GM21515 (cell line): ENCODE data around the gene ZNF839.

Source experiments
- ATAC-seq: cut with Tn5 transposase; IDR thresholded peaks from one replicate; pipeline ENCODE4 v1.9.1; 2021; ENCODE audit not compliant: unreplicated experiment

Gene ZNF839

DNA sequence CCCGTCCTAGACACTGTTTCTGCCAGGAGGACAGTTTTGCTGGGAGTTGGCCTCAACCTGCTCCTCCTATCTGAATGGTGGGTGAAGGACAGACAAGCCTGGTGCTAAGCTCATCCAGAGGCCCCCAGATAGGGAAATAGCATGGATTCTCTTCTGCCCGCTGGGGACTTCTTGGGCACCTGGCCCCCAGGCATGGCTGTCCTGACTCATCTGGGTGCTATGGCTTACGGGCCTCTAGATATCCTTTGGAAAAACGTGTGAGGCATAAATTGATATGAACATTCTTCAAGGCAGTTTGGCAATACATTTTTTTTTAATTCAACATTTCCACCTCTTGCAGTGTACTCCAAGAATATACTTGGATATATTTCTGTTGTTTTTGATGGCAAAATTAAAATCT, 51.8 kb downstream of the ZNF839 start:
- ATAC-seq, result no peak

- ATAC-seq, result no peak
Observed at GRCh38 chr14:102373110-102373509, 53.6 kb downstream of the ZNF839 start.

- no peak for ATAC-seq
Observed at GRCh38 chr14:102374264-102374663, 54.7 kb downstream of the ZNF839 start.

GRCh38 chr14:102375119-102375518, 55.6 kb downstream of the ZNF839 start:
- no peak for ATAC-seq

- no peak for ATAC-seq
Observed at GRCh38 chr14:102377696-102378095, 58.1 kb downstream of the ZNF839 start.

GRCh38 chr14:102378830-102379229, 59.3 kb downstream of the ZNF839 start:
- ATAC-seq, result no peak

GRCh38 chr14:102387086-102387485, 67.5 kb downstream of the ZNF839 start:
- no peak for ATAC-seq

DNA sequence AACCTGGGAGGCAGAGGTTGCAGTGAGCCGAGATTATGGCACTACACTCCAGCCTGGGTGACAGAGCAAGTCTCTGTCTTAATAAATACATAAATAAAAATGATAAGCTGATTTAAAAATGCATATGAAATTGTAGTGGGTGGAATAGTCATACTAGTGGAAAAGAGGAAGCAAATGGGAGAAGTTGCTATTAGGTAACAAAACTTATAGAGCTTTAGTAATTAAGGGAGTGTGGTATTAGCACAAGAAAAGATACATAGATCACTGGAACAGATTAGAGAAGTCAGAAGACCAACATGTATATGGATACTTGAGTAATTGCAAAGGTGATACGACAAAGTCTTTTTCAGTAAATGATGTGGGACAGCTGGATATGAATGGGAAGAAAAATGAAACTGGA, 69.7 kb downstream of the ZNF839 start:
- no peak for ATAC-seq

DNA sequence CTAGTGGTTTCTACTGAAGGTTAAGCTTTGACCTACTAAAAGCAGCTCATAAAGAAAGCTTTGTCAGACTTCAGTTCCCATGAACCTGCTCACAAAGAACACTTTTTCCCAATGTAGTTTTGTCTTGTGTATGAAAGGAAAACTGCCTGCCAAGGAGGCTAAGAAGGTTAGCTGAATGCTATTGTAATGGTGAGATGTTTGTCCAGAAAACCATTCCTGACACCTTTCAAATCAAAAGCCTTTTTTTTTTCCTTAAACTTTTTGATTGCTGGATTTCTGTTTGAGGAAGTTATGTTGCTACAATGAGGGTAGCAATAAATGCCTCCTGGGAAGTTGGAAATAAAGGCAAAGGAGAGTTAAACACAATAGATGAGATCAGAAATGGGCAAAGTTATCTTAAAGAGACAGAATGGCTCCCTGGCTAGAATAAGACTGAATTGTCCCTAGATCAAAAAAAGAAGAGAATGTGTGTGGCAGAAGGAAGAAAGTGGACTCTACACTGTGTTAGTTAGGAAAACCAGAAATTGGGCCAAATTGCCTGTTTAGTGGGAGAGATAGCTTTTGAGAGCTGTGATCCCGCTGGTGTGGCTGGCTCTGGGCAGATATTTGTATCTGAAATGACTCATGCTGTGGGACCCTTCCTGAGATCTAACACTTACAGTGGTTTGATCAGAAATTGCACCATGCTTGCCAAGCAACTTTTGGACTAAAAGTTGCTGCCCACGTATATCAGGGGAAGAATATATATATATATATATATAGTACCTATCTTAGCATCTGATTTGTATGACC, 70.7 kb downstream of the ZNF839 start:
- no peak for ATAC-seq
